GM18951 (cell line): Measurements from ENCODE around the gene TNKS1BP1.
"Not testable (repeated sequence)": the region's sequence is repeated elsewhere in the genome, so short reads cannot be mapped to it uniquely, and the experiment has no call there.

Source experiments
- POLR2A ChIP-seq: IDR thresholded peaks from 4 replicates; pipeline ENCODE4 v1.6.1; 2011; ENCODE audit warnings: mild to moderate bottlenecking; ENCODE audit not compliant: insufficient read length, insufficient read depth; ENCODE audit errors: extremely low read depth
- in situ Hi-C: fragments of 300-500 bp; cut with MboI; formaldehyde crosslinking; loops from one replicate; pipeline ENCODE4 v1.12.0; 2022; ENCODE audit warnings: low sequenced_read_pairs, mixed read lengths, inconsistent platforms; ENCODE audit not compliant: unreplicated experiment

Gene TNKS1BP1

DNA sequence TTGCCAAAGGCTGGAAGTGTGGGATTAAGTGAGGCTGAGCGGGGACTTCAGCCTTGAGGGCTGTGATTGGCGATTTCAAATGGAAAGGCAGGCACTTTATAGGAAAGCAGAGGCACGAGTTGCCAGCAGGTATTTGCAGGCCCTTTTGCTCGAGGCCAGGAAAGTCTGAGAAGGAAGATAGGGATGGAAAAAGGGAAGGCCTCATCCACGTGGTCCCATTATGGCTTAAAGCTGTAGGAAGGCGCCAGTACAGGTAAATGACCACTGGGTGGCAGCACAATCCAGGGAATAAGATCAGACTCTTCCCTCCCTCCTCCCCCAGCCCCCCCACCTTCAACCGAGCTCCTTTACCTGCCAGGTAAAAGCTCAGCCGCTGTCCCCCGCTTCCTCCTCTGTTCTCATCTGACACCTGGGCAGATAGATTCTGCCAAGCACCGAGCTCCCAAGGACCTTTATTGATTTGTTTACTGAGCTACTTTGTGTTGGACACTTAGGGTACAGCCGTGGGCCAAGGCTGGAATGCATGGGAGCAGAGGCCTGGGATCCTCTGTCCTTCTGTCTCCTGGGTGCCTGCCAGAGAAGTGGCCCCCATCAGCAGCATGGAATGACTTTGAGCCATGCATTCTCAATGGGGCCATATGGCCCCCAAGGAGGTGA, 20.9 kb upstream of the TNKS1BP1 start:
- TF ChIP-seq POLR2A = no peak
- in situ Hi-C loops = no loop called here

GRCh38 chr11:57344826-57345225, 20.1 kb upstream of the TNKS1BP1 start:
- in situ Hi-C loops = no loop called here
- no peak for TF ChIP-seq POLR2A

- in situ Hi-C loops = no loop called here
- no peak for TF ChIP-seq POLR2A
Observed at GRCh38 chr11:57343825-57344224, 19.1 kb upstream of the TNKS1BP1 start.

DNA sequence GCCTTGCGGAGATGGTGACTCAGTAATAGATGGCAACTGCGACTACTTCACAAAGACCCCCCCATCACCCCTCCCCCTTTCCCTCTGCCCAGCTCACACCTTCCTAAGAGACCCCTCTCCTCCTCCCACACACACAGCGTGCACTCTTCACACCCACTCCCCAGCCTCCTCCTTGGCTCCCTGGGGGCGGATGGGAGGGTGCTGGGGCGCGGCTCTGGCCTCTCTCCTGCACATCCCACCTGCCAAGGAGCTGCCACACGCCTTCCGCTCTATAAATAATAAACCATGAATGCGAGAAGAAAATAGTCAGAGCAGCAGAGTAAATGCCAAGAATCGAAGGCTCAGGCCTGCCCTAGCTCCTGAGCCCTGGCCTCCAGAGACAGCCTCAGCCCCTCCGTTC, 17.9 kb upstream of the TNKS1BP1 start:
- in situ Hi-C loops = no loop called here
- no peak for TF ChIP-seq POLR2A

DNA sequence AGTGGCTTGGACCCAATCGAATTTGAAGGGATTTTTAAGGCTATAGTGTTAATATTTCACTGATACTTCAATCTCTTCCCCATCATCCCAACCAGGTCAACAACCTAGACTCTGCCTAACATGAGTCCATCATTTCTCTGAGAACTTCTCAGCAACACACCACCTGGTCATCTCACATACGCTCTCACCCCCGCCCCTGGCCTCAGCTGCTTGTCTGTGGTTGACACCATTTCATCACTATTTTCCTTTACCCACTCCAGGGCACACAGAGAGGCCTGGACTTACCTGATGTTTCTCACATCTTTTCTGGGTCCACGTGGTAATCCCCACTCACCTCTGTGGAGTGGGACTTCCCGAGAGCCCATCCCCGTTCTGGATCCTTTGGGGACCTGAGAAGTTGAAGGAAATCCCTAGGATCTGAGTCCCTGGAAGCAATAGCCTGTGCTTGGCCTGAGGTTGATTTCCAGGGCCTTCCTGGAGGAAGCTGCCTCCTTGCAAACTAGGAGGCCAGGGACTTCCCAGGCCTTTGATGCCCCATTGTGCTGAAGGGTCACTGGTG, 16.6 kb upstream of the TNKS1BP1 start:
- no peak for TF ChIP-seq POLR2A
- in situ Hi-C loops = no loop called here

GRCh38 chr11:57340039-57340615, 15.4 kb upstream of the TNKS1BP1 start:
- in situ Hi-C loops = no loop called here

DNA sequence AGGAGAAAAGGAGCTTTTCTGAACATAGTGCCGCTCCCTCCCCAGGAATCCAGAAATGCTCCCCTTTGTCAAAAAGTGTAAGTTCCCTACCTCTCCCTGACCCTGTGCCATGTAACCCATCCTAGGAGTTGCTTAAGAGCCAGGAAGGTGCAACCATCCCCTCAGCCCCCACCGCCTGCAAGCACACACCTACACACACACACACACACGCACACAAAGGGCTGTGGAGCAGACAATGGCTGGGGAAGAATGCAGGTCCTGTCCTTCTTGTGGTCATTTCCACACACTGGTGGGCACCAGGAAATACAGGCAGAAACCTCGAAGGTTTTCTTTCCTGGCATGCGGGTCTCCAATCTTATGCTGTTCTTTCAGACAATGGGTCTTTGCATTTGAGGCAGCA, 14.6 kb upstream of the TNKS1BP1 start:
- TF ChIP-seq POLR2A = no peak
- in situ Hi-C loops = no loop called here

More at GRCh38 chr11:57340039-57340615, 15.4 kb upstream of the TNKS1BP1 start:
- TF ChIP-seq POLR2A = no peak

GRCh38 chr11:57338142-57338541, 13.4 kb upstream of the TNKS1BP1 start, which contains the start of gene P2RX3:
Gene P2RX3, plus strand, starts transcription at chr11:57338352. Its CDS starts 199 bp downstream, at chr11:57338551.
- in situ Hi-C loops = no loop called here
- TF ChIP-seq POLR2A = no peak

- in situ Hi-C loops = not testable (repeated sequence)
Observed at GRCh38 chr11:57336856-57337255, 12.1 kb upstream of the TNKS1BP1 start.

DNA sequence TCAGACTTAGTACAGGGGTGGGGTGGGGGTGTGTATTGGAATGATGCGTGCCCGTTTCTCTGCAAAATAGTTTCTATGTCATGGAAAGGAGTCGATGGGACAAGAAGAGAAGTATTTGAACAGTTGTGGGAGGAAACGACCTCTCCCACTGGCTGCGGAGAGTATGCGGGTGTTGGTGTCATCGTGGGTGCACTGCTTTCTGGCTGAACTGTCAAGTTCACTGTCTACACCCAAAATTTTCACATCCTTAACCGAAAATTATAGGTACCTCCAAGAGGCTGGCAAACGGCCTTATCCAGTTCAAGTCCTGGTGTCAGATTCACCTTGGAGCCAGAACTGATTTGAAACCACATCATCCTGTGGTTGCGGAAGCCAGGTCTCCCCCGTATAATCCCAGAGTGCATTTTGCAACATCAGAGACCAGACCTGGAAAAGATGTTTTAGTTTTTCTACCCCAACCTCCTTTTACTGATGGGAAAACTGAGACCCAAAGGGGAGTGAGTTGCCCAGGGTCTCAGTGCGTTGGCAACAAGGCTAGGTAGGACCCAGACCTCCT, 11.4 kb upstream of the TNKS1BP1 start:
- in situ Hi-C loops = no loop called here
- TF ChIP-seq POLR2A = no peak

DNA sequence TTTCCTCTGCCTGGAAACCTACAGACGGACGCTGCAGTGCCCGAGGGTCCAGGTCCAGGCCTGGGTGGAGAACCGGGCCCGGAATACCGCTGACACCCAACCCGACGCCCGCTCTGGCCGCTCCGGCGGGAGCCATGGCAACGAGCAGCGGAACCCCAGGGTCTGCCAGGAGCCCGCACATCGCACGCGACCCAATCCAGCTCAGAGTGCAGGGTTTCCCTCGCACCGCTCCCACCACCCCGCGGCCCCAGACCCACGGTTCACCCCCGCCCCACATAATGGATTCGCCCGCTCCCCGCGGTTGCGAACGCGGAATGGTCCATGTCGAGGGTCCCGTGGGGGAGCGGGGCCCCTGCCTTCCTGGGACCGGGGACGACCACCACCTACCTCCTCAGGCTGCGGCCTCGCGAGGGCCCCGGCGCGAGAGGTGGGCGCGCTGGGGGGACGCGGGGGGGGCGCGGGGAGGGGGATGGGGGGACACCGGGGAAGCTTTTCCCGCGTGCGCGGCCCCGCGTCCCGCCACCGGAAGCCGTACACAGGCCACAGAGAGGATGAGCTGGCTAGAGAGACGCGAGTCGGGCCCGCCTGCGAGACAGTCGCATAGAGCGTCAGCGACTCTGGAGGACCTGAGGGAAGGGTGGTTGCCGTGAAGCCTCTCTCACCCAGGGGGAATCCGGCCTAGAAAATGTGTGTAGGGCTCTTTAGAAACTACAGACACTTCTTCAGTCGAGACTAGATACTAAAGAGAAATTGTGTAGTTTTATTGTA, 10.8 kb upstream of the TNKS1BP1 start, which contains the start of gene SSRP1:
SSRP1 (minus strand) TSS at position 550 of the 768 bp plus-strand sequence. CDS start 771 bp downstream, outside the sequence.
- TF ChIP-seq POLR2A = peak; percentile 75
- in situ Hi-C loops = no loop called here

DNA sequence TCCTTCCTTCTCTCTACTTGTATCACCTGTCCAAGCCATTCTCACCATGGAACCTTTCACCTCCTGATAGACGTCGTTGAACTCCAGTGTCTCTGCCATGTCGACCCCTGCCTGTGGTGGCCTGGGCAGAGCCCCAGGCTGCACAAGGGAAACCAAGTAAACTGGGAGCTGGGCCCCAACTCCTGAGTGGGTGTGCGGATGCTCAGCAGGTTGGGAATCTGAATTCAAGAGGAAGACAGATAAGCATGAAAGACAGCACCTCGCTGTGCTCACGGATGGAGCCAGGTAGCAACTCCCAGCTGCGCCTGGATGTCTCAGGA, 10.2 kb upstream of the TNKS1BP1 start:
- no peak for TF ChIP-seq POLR2A
- in situ Hi-C loops = no loop called here

- in situ Hi-C loops = no loop called here
Observed at GRCh38 chr11:57332694-57333440, 8.1 kb upstream of the TNKS1BP1 start.

DNA sequence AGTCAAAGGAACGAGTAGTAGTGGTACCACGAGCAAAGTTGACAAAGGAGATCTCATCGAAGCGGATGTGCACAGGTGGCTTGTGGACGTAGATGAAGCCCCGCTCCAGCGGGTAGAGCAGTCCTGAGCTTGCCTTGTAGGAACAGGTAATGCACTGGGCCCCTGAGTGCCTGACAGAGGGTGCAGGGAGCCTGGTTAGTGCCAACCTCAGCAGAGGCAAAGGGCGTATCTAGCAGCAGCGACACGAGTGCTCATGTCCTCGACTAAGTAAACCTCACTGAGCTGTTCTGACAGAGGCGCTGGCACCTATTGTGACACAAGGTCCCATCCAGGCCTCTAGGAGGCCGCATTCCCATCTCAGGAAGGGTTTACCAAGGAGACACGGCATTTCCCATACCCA, 7.0 kb upstream of the TNKS1BP1 start:
- TF ChIP-seq POLR2A = no peak
- in situ Hi-C loops = no loop called here

More at GRCh38 chr11:57332694-57333440, 8.1 kb upstream of the TNKS1BP1 start:
- no peak for TF ChIP-seq POLR2A
